MM.1S (cell line): ENCODE measurements around the gene TUBGCP2.

Source experiments
- DNase-seq: peaks from one replicate; pipeline ENCODE4 v3.0.0-alpha.2; 2015
- H2AFZ ChIP-seq: fragments of 300-600 bp; sonication (generic); 2 replicates; pipeline ENCODE4 v1.6.0; 2016; ENCODE audit warnings: antibody characterized with exemption, low read length
- H3F3A ChIP-seq: fragments of 300-600 bp; sonication (generic); 2 replicates; pipeline ENCODE4 v1.6.1; 2016; ENCODE audit warnings: mild to moderate bottlenecking, antibody characterized with exemption, low read length, moderate library complexity, mixed read lengths; ENCODE audit not compliant: insufficient read depth
- H3K27ac ChIP-seq: fragments of 300-600 bp; sonication (generic); 2 replicates; pipeline ENCODE4 v1.5.1; 2016; ENCODE audit warnings: mild to moderate bottlenecking, low read length
- H3K27me3 ChIP-seq: fragments of 300-600 bp; sonication (generic); replicated peaks from 2 replicates; pipeline ENCODE4 v1.6.0; 2016; ENCODE audit warnings: low read length; ENCODE audit not compliant: insufficient read depth
- H3K36me3 ChIP-seq: fragments of 300-600 bp; sonication (generic); replicated peaks from 2 replicates; pipeline ENCODE4 v1.6.1; 2016; ENCODE audit warnings: mild to moderate bottlenecking, low read length, mixed read lengths; ENCODE audit not compliant: insufficient read depth
- H3K4me1 ChIP-seq: fragments of 300-600 bp; sonication (generic); 2 replicates; pipeline ENCODE4 v1.6.1; 2016; ENCODE audit warnings: low read length, mixed read lengths
- H3K4me2 ChIP-seq: fragments of 300-600 bp; sonication (generic); 2 replicates; pipeline ENCODE4 v1.6.0; 2016; ENCODE audit warnings: low read depth, low read length
- H3K4me3 ChIP-seq: fragments of 300-600 bp; sonication (generic); 2 replicates; pipeline ENCODE4 v1.5.1; 2016; ENCODE audit warnings: low read length, mixed read lengths
- H3K79me2 ChIP-seq: fragments of 300-600 bp; sonication (generic); 2 replicates; pipeline ENCODE4 v1.6.1; 2016; ENCODE audit warnings: mixed run types, low read length, mixed read lengths
- H3K9ac ChIP-seq: fragments of 300-600 bp; sonication (generic); 2 replicates; pipeline ENCODE4 v1.6.1; 2016; ENCODE audit warnings: low read length, mixed read lengths
- H3K9me2 ChIP-seq: fragments of 300-600 bp; sonication (generic); replicated peaks from 2 replicates; pipeline ENCODE4 v1.6.1; 2016; ENCODE audit warnings: mild to moderate bottlenecking, low read length, mixed read lengths; ENCODE audit not compliant: insufficient read depth
- H3K9me3 ChIP-seq: fragments of 300-600 bp; sonication (generic); replicated peaks from 2 replicates; pipeline ENCODE4 v1.6.1; 2016; ENCODE audit warnings: mild to moderate bottlenecking, low read length, mixed read lengths; ENCODE audit not compliant: insufficient read depth
- H4K20me1 ChIP-seq: fragments of 300-600 bp; sonication (generic); 2 replicates; pipeline ENCODE4 v1.6.1; 2016; ENCODE audit warnings: mild to moderate bottlenecking, low read length, moderate library complexity, mixed read lengths; ENCODE audit not compliant: insufficient read depth
- EZH2 ChIP-seq: fragments of 300-600 bp; sonication (generic); optimal IDR thresholded peaks from 2 replicates; pipeline ENCODE3; 2017; ENCODE audit warnings: low read depth, mild to moderate bottlenecking, antibody characterized with exemption, low read length, mixed read lengths
- EZH2phosphoT487 ChIP-seq: fragments of 300-600 bp; sonication (generic); IDR thresholded peaks from 2 replicates; pipeline ENCODE4 v1.6.1; 2018; ENCODE audit warnings: antibody characterized with exemption, low read length
- TF ChIP-seq, protein P1 (sequence below): fragments of 300-600 bp; sonication (generic); IDR thresholded peaks from 2 replicates; pipeline ENCODE4 v1.5.1; 2016; ENCODE audit warnings: antibody characterized with exemption, low read length, mixed read lengths

The TUBGCP2 gene

DNA sequence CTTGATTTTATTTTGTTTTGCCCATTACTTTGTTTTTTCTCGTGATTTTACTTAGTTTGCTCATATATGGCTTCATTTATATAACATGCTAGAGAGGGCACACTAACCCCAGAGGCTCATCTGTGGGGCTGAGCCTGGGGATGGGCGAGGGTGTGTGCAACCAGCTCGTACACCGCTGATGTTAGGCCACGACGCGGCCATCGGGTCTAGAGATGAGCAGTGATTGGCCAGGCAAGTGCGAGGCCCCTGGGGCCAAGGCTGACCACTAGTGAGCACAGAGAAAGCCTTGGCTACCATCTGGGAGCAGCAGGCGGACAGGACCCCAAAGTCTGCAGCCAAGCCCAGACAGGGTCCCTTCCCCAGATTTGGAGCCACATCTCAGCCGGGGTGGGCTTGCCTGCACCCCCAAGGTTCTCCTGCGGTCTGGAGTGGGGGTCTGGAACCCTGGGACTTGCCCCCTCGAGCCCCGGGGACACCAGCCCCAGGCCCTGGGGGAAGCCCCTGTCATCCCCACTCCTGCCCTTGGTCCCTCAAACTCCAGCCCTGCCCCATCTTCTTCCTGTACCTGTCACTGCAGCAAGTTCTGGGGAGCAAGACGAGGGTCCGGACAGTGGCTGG, 45.4 kb upstream of the TUBGCP2 start:
- Histone ChIP-seq H3K9me2 (no peaks in the 10 kb centered on the region), H3K4me1 (no peaks in the 10 kb centered on the region), H3K79me2 (no peaks in the 10 kb centered on the region), H3K27ac (no peak overlapping the region), H3F3A (no peaks in the 10 kb centered on the region), H3K4me3 (no peak overlapping the region), H2AFZ (no peak overlapping the region), H3K36me3 (no peaks in the 10 kb centered on the region), H4K20me1 (no peaks in the 10 kb centered on the region), H3K27me3 (peaks cover 28% of the 10 kb centered on the region), H3K9ac (no peak overlapping the region), H3K4me2 (no peak overlapping the region), H3K9me3 (no peaks in the 10 kb centered on the region)
- TF ChIP-seq, protein P1, sequence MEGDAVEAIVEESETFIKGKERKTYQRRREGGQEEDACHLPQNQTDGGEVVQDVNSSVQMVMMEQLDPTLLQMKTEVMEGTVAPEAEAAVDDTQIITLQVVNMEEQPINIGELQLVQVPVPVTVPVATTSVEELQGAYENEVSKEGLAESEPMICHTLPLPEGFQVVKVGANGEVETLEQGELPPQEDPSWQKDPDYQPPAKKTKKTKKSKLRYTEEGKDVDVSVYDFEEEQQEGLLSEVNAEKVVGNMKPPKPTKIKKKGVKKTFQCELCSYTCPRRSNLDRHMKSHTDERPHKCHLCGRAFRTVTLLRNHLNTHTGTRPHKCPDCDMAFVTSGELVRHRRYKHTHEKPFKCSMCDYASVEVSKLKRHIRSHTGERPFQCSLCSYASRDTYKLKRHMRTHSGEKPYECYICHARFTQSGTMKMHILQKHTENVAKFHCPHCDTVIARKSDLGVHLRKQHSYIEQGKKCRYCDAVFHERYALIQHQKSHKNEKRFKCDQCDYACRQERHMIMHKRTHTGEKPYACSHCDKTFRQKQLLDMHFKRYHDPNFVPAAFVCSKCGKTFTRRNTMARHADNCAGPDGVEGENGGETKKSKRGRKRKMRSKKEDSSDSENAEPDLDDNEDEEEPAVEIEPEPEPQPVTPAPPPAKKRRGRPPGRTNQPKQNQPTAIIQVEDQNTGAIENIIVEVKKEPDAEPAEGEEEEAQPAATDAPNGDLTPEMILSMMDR: no peak
- TF ChIP-seq EZH2 (no peak), EZH2phosphoT487 (no peak)
- no peak for DNase-seq

DNA sequence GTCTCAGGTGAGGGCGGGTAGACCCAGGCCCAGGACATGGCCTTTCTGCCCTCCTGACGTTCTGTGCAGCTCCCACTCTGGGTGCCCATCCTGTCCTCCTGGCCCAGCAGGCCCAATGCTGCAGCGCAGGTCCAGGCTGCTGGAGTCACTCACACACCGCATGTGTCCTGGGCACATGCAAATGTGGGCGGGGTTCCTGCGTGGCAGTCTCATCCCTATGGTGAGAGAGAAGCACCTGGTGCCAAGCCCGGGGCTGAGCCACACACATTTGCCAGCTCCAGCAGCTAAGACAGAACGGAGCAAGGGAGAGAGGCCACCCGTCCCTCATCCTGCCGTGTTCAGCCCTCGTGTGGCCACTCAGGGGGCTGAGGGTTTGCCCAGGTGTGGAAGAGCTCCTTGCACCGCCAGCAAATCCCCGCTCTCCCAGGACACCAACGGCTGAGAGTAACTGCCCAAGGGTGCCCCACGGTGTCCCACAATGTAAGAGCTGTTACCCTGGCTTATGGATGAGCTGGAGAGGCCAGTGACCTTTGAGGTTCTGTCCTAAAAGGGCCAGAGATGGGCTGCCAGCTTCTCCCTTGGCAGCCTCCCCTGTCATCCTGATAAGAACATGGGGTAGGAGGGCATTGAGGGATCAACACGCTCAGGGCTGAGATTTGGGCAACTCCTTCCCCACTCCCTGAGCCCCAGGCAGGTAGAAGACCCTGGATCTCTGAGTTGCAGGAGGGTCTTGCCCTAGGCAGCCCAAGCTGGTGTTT, 44.7 kb upstream of the TUBGCP2 start:
- Histone ChIP-seq H3K9me2 (no peaks in the 10 kb centered on the region), H3F3A (no peaks in the 10 kb centered on the region), H3K79me2 (no peaks in the 10 kb centered on the region), H3K4me2 (no peak overlapping the region), H3K4me1 (no peaks in the 10 kb centered on the region), H3K27ac (no peak overlapping the region), H3K4me3 (no peak overlapping the region), H2AFZ (no peak overlapping the region), H3K9ac (no peak overlapping the region), H4K20me1 (no peaks in the 10 kb centered on the region), H3K9me3 (no peaks in the 10 kb centered on the region), H3K27me3 (peaks cover 28% of the 10 kb centered on the region), H3K36me3 (no peaks in the 10 kb centered on the region)
- no peak for TF ChIP-seq EZH2phosphoT487
- DNase-seq: no peak

DNA sequence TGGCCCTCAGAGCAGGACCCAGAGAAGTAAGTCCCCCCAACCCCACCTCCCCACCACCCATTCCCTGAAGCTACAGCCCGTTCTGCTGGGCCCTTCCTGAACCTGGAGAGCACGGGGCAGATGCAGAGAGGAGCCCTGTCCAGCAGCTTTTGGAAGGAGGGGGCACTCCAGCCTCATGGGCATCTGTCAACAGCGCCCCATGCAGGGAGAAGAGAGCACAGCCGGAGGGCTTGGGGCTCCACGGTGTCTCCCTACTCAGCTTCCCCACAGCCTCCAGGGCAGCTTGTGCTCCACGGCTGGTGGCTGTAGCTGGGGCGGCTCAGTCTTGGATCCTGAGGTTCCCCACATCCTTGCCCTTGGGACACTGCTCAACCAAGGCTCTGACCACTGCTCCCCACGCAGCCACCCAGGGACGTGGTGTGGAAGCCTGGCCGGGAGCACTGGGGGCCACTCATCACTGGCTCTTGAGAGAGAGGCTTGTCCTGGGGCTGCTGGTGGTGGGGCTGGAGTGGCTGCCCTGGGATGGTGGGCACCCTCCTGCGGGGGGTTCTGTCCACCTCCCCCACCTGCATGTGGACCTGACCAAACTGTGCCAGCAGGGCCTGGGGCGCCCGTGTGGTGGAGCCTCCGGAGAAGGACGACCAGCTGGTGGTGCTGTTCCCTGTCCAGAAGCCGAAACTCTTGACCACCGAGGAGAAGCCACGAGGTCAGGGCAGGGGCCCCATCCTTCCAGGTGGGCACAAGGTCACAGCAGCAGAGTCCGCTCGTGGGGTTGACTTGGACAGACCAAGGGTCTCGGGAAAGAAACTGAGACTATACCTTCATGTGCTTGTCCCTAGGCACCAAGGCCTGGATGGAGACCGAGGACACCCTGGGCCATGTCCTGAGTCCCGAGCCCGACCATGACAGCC, 43.0 kb upstream of the TUBGCP2 start:
- Histone ChIP-seq H3K27me3 (peaks cover 26% of the 10 kb centered on the region), H3K27ac (no peak overlapping the region), H3K9me2 (no peaks in the 10 kb centered on the region), H3K4me1 (no peaks in the 10 kb centered on the region), H3K9ac (no peak overlapping the region), H3K79me2 (no peaks in the 10 kb centered on the region), H4K20me1 (no peaks in the 10 kb centered on the region), H3K4me2 (no peak overlapping the region), H3K36me3 (no peaks in the 10 kb centered on the region), H3F3A (no peaks in the 10 kb centered on the region), H2AFZ (no peak overlapping the region), H3K4me3 (no peak overlapping the region), H3K9me3 (no peaks in the 10 kb centered on the region)
- DNase-seq: no peak
- no peak for TF ChIP-seq EZH2phosphoT487
- TF ChIP-seq EZH2: no peak
- TF ChIP-seq, protein P1: no peak
